HG03175 (cell line): ENCODE measurements around the gene NACC2.

ENCODE experiments used
- ATAC-seq: cut with Tn5 transposase; IDR thresholded peaks from one replicate; pipeline ENCODE4 v1.9.1; 2021; ENCODE audit warnings: mild to moderate bottlenecking, moderate library complexity; ENCODE audit not compliant: unreplicated experiment

NACC2 gene

DNA sequence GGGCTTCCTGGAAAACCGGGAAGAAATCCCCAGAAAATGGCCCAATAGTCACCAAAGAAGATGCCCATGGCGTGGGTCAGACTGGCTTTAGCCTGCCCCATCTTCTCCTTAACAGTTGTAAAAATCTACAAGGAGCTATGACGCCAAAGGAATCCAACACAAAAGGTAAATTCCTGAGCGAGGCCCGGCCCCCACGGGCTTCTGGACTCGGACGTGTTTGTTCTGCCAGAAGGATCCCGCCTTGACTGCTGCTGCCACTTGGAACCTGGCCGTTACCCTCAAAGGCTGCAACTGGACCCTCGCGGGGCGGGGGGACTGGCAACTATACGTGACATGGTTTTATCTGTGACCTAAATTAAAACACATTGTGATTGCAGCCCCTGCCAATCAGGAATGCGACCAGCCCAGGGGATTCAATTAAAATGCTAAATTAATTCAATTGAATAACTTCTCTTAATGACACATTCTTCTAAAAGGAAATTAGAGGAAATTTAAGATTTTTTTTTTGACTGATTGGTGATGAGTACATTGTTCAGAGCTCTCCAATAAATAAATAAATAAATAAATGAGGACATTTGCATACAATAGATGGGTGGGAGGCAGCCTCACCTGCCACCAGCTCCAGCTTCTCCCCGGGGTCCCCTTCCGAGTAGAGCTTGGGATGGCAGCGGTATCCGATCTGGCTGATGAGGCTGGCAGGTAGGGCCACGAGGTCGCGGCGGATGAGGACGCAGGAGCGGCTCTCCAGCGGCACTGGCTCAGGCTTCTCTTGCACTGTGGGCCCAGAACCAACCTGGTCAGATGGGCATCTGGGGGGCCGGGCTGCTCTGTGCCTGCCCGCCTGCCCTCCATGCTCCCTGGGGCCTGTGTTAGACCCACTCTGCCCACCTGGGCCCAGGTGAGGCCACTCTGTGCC, 79.2 kb downstream of the NACC2 start:
- no peak for ATAC-seq

DNA sequence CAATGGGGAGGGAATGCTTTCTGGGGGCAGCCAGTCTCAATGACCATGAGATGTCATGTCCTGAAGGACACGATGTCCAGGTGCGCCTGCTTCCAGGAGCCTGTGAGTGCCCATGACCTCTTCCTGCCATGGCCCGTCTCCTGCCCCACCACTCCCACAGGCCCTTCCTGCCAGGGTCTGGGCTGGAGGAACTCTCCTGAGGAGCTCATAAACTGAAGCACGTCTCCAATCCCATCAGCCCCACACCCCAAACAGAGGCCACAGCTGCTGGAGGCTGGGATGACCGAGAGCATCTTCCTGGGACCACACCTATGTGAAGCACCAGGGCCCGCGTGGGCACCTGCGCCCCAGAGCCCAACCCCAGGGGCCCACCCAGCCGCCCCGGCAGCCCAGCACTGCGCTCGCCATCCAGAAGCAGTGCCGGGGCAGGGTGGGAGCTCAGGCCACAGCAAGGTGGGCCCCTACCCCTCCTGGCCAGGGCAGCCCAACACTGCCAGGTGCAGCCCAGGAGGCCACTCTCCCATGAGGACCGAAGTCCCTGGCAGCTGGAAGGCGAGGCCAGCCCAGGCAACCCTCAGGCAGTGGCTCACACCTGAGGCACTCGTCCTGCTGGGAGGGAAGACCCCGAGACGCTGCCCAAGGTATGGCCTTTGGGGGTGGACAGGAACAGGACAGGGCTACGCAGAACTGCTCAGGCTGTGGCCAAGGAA, 80.0 kb downstream of the NACC2 start:
- ATAC-seq: no peak

DNA sequence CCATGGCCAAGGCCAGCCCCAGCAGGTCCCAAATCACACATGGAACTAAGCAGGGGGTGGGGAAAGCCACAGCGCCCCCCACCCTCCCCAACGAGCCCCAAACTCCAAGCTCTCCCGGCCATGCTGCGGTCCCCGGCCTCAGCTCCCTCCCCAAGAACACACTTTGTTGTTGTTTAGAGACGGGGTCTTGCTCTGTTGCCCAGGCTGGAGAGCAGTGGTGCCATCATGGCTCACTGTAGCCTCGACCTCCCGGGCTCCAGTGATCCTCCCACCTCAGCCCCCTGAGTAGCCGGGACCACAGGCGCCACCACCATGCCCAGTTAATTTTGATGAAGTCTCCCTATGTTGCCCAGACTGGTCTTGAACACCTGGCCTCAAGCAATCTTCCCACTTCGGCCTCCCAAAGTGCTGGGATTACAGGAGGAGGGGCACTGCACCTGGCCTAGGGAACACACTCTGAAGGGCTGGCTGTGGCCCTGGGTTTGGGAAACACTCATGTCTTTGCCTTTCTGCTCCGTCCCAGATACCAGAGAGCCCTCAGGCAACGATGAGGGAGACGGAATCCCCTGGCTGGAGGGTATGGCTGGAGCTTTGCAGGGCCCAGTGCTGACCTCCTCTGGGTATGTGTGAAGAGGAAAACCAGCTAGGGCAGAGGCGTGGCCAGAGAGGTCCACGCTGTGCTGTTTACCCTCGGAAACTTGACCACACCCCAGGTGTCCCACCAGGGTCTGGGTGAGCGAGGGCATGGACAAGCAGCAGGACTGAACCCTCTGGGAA, 80.8 kb downstream of the NACC2 start:
- ATAC-seq: no peak

DNA sequence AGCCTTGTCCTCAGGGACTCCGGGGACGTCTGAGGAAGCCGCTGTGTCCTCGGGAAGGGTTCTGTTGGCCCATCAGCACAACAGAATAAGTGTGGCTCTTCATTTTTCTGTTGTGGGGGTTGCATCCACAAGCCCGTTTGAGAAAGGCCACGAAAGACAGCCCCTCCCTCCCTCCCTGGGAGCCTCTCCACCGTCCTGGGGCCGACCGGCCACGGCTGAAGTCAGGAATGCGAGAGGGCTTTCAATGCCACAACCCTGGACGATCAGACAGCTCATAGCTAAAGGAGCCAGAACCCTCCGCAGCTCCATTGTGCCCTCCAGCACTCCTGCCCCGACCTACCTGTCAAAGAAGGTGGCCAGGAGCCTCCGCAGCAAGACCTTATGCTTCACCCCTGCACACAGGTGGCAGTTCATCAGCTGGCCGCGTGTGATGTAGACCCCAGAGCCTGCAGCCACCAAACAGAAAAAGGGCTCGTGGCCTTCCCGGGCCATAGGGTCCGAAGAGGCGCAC, 81.5 kb downstream of the NACC2 start:
- no peak for ATAC-seq

DNA sequence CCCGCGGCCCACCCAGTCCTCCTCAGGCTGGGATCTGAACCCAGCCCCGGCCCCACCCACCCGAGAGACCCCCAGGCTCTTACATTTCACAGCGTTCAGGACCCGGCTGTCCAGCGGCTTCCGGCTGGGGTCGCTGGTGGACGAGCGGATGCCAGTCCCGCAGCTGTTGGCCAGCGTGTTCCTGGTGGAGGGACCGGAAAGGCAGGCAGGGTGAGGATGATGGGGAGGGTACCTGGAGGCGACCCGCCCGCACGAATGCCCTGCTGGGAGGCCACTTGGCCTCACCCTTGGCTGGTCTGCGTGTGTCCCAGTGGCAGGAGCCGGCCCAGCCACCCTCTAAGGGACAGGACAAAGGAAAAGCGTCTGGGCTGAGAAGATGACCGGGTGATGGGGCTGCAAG, 82.0 kb downstream of the NACC2 start:
- ATAC-seq: no peak

DNA sequence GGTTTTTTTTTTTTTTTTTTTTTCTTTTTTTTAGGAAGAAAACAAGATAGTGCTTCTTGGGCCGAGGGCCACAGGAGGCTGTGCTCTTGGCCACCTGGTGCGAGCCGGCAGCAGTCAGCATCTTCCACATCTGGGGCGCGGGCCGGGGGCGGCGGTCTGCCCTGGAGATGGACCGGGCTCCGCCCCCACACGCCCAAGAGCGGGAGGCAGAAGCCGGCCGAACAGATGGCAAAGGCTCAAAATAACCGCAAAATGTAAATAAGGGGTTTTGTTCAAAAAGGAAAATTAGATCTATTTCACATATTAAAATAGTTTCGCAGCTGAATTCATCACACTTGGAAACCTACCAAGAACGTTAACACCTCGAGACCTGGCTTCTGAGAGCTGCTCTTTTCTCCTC, 82.4 kb downstream of the NACC2 start:
- ATAC-seq: no peak

DNA sequence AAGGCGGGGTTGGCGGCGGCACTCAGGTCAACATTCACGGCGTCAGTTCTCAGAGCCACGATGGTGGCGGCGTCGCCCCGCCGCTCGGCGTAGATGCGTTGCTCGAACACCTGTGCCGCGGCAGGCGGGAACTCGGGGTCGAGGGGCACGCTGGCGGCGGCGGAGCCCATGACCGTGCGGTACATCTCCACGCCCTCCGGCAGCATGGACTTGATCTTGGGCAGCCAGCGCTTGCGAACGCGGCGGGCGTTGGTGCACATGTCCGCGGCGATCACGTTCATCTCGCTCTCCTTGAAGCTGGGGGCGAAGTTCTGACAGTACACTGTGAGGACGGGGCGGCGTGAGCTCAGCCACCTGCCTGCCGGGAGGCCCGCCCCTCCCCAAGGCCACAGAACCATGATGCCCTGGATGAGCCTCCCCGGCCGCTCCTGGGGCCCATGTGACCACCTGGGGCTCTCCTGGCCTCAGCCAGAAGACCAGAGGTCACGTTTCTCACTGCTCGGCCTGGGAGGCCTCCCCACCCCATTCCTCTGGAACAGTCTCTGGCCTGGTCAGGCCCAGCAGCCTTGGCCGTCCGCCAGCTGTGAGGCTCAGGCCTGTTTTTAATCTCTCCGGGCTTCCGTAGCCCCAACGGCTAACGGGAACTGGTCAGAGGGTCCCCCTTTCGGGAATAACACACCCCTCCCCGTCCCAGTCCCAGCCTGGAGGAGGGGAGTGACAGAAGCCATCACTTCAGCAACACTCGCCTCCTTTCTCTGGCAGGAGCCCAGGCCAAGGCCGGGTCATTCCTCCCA, 83.2 kb downstream of the NACC2 start:
- ATAC-seq: no peak

DNA sequence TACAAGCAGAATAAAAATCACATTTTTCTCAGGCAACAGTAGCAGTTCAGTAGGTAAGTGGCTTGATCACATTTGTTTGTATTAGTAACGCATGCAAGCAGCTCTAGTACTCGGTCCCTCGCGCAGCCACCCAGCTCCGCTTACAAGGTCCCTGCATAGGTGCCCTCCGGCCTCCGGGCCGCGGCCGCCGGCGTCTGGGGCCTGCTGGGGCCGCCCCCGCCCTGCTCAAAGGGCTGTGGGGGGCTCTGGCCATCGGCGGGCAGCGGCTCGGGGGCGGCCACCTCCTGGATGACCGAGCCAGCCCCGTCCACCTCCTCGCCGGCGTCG, 83.8 kb downstream of the NACC2 start:
- ATAC-seq: no peak

DNA sequence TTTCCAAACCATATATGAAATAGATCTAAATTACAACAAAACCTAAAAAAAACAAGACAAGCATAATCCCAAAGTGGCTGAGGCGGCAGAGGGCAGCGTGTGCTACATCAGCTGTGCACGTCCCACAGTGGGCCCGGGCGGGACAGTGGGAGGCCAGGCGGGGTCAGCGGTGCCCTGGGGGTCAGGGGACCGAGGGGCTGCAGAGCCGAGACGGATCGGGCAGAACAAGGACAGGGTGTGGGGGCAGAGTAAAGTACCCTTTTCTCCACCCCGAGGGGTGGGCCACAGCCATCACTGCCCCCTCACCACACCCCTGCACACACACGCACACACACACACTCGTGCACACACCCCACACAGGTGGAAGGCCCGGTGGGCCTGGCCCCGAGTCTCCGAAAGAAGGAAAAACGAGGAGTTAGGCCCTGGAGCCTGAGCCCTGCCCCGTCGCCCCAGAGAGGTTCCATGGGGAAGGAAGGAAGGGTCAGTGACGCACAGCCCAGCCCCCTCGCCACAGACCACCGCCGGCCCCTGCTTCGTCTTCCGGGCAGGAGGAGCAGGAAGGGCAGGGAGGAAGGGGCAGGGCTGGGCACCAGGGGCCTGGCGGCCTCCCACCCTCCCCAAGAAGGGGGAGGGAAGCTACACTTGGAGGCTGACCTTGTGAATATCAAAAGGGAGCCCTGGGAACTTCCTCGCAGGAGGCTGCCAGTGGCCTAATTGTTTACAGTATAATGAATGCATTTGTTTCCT, 84.3 kb downstream of the NACC2 start:
- ATAC-seq: no peak

DNA sequence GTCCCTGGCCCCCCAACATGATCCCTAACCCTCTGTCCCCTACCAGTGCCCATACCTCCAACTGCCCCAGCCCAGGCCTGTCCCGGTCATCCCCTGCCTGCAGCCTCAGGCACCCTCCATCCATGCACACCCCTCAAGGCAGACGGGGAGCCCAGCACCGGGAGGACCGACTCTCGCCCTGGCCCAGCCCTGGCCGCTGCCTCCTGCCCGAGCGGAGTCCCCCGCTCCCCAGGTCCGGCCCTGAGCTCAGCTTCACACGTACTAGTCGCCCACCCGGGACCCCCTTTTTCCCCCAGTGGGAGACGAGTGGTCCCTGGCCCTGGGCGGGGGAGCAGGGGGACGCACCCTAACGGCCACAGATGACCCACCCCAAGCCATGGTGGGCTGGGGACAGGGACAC, 84.9 kb downstream of the NACC2 start:
- ATAC-seq: no peak

DNA sequence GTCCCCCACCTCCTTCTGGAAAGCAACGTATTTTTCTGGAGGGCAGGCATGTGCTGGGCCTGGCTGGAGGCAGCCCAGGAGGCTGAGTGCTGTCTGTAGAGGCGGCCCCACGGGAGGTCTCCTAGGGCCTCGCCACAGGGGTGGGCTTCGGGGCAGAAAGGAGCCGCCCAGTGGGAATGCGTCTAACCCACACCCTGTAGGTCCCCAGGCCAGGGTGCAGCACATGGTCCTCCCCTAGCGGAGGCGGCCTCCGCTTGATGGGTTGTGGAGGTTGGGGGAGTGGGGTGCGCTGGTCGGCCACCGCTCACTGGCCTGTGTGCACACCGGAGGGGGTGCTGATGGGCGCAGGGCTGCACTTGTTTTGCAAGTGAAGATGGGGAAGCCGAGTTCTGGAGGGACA, 85.6 kb downstream of the NACC2 start:
- no peak for ATAC-seq

DNA sequence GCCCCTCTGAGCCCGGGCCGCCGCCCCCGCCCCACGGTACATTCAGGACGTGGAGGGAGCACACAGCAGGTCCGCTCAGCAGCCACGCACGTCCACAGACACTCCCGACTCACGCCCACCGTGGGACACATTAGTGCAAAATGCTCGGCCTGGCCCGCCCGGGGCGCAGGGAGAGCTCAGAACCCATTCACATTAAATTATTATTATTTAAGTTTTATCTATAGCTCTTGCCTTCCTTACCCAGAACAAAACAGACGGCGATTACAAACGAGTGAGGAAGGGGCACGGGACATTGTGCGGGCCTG, 86.4 kb downstream of the NACC2 start:
- ATAC-seq: no peak

DNA sequence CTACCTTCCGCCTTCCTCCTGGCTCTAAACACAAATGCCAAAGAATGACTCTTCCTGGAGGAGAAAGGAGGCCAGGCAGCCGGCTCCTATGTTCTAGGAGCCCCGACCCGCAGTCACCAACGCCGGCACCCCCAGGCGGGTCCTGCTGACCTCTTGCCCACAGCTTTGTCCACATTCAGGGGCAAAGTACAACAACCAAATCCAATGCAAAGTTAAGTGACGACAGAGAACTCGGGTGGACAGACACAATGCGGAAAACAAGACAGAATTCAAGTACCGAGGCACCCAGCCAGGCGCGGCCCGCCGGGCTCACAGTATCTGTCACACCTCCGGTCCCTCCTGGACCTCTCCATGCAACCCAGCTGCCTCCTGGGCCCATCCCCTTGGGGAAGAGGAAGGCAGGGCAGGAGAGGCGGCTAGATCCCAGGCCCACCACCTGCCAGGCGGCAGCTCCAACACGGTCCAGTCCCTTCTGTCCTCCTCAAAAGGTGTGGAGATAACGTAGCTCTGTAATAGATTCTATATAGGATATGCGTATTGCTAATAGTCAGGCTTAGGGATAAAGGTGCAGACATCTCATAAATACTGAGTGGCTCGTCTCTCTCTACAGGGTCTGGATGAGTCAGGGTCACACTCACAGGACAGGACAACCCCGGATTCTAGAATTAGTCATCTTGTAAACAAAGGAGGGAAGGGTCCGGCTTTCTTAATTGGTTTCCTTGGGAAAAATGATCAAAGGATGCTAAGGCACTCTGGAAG, 87.0 kb downstream of the NACC2 start:
- no peak for ATAC-seq

DNA sequence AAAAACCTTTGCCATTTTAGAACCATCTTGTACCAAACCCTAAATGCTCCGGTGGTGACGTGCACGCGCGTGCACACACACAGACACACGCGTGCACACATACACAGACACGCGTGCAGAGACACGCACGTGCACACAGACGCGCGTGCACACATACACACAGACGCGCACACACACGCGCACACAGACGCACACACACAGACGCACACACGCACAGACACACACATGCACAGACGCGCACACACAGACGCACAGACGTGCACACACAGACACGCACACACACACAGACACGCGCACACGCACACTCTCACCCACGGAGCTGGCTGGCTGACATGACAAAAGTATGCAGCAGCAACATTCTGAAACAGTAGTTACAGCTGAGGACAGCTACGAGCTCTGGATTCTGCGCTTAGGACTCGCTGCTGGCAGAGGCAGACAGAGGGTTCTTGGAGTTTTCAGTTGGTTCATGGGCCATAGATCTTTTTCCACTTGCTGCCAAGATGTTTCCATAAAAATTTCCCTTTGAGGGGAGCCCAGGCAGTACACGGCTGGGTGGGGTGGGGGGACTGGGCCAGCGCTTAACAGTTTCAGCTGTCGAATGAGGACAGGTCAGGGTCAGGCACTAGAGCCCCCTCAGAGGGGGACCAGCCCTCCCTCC, 87.7 kb downstream of the NACC2 start:
- no peak for ATAC-seq

DNA sequence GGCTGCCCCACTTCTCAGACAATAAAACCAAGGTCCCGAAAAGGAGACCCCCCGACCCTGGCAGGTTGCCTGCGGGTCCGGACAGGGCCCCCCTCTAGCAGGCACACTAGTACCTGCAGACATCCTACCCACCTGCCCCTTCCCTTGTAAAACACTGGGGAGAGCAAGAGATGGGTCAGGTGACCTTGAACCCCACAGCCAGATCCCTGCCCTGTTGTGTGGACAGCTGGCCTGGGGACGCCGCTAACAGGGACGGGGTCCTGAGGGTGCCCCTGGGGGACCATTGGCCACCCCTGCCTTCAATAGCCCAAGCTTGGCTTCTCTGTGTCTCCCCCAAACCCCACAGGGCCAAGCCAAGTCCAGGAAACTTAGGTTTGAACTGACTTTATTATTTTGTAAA, 88.9 kb downstream of the NACC2 start:
- no peak for ATAC-seq

DNA sequence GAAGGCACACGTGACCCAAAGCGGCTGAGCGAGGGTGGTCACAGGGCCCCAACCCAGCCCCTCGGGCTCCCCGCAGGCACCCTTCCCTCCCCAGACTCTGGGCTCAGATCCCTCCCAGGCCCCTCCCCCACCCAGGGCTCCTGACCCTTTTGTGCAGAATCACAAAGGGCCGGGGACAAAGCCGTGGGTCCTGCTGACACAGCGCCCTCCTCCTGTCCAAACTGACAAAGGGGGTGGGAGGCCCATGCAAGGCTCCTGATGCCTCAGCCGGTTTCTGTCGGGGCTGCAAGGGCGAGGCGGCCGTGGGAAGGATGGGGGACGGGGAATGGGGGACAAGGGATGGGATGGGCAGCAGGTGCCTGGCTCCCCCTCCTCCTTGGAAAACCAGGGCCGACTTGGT, 90.4 kb downstream of the NACC2 start:
- ATAC-seq: no peak

DNA sequence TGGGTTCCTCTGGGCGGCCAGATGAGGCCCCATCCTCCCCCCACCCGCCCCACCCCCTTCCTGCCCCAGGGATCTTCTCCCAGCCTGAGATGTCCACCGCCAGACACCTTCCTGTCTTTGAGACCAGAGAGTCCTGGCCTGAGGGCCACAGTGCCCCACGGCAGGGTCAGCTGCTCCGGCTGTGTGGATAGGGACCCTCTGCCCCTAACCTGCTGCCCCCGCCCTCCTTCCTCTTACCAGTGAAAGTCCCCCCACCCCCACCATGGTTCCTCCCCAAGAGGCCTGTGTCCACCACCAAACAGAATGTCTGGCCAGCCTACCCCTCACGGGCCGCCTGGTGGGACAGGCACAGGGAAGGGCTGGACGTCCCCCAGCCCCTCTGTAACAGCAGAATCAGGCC, 90.9 kb downstream of the NACC2 start:
- ATAC-seq: no peak

DNA sequence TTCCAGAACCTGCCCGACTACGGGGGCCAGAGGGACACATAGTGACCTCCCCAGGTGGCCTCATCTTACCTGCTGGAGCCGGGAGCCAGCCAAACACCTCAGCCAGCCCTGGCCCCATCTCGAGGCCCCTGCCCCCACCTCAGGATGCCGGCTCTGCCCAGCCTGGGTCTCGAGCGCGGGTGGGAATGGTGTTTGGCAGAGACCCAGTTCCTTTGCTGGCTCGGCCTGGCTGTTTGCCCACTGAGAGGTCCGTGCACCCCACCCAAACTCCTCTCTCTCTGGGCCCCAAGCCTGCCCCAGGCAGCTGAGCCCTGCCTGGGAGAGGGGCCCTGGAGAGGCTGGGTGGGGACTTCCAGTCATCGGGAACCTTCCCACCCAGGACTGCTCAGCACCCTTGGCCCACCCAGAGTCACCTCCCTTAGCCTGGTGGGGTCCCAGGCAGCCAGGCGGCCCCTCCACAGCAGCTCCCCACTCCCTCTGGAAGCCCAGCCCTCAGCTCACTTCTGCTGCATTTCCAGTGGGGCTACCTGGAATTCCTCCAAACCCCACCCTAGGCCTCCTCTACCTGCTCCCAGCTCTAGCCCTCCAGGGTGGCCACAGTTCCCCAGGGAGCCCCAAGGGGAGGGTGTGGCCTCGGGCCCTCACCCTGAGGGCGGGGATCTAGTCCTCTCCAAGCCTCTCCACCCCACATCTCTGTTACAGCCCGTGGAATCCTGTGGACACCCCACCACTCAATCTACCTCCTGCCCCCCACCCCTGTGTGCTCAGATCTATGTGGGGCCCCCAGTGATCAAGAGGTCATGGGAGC, 91.5 kb downstream of the NACC2 start:
- ATAC-seq: no peak
